Astrocyte (in vitro differentiated cells and primary cell): Measurements from ENCODE around the gene CCDC142.

ENCODE experiments used
- CTCF ChIP-seq: IDR thresholded peaks from 2 replicates; pipeline ENCODE4 v1.5.1; 2011; ENCODE audit warnings: low read depth, mild to moderate bottlenecking, inconsistent platforms, low read length, moderate library complexity; ENCODE audit not compliant: insufficient read depth
- EZH2 ChIP-seq: IDR thresholded peaks from 2 replicates; pipeline ENCODE4 v1.6.1; 2012; ENCODE audit warnings: mild to moderate bottlenecking, low read length, inconsistent platforms; ENCODE audit not compliant: insufficient read depth

GRCh38 chr2:74436848-74437695 is 45.7 kb downstream of the CCDC142 start:
- TF ChIP-seq CTCF = no peak
- TF ChIP-seq EZH2 = no peak
